HEK293T (cell line): ENCODE results near the gene HMMR.

Experiments used
- ELF4 ChIP-seq: fragments of 450-650 bp; IDR thresholded peaks from 2 replicates; pipeline ENCODE4 v1.6.1; 2017; ENCODE audit warnings: antibody characterized with exemption
- FOXA1 ChIP-seq: fragments of 450-650 bp; IDR thresholded peaks from 2 replicates; pipeline ENCODE4 v1.6.1; 2016; ENCODE audit warnings: mild to moderate bottlenecking
- FOXK2 ChIP-seq: fragments of 450-650 bp; IDR thresholded peaks from 2 replicates; pipeline ENCODE4 v1.6.1; 2016; ENCODE audit warnings: mild to moderate bottlenecking
- HDGF ChIP-seq: fragments of 450-650 bp; IDR thresholded peaks from 2 replicates; pipeline ENCODE4 v1.6.1; 2017; ENCODE audit warnings: antibody characterized with exemption, borderline replicate concordance
- NFRKB ChIP-seq: fragments of 450-650 bp; IDR thresholded peaks from 2 replicates; pipeline ENCODE4 v1.6.1; 2016; ENCODE audit warnings: mild to moderate bottlenecking, moderate library complexity
- SP1 ChIP-seq: fragments of 450-650 bp; IDR thresholded peaks from 2 replicates; pipeline ENCODE4 v1.6.1; 2017
- SUZ12 ChIP-seq: fragments of 450-650 bp; IDR thresholded peaks from 2 replicates; pipeline ENCODE4 v1.6.1; 2016; ENCODE audit warnings: mild to moderate bottlenecking
- TARDBP ChIP-seq: fragments of 450-650 bp; IDR thresholded peaks from 2 replicates; pipeline ENCODE4 v1.6.1; 2016
- TF ChIP-seq, protein P1 (sequence below): fragments of 450-650 bp; IDR thresholded peaks from 2 replicates; pipeline ENCODE4 v1.6.1; 2016

DNA sequence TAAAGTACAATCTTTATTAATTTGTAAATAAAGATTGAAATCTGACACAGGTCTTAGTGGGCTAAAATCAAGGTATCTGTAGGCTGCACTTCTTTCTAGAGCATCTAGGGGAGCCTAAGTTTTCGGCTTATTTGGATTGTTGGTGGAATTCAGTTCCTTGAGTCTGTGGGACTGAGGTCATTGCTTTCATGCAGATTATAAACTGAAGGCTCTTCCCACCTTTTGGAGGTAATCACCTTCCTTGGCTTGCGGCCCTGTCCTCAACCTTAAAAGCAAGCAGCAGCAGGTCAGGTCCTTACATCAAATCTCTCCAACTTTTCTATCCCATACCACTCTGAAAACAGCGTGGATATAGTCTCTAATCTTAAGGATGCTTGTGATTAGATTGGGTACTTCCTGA is 70.8 kb downstream of the HMMR start:
- no peak for TF ChIP-seq HDGF
- no peak for TF ChIP-seq SUZ12
- no peak for TF ChIP-seq FOXA1
- no peak for TF ChIP-seq ELF4
- no peak for TF ChIP-seq TARDBP
- TF ChIP-seq NFRKB: no peak
- TF ChIP-seq, protein P1, sequence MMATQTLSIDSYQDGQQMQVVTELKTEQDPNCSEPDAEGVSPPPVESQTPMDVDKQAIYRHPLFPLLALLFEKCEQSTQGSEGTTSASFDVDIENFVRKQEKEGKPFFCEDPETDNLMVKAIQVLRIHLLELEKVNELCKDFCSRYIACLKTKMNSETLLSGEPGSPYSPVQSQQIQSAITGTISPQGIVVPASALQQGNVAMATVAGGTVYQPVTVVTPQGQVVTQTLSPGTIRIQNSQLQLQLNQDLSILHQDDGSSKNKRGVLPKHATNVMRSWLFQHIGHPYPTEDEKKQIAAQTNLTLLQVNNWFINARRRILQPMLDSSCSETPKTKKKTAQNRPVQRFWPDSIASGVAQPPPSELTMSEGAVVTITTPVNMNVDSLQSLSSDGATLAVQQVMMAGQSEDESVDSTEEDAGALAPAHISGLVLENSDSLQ: no peak
- no peak for TF ChIP-seq FOXK2
- TF ChIP-seq SP1: no peak
